Measurements from ENCODE around the gene WNT11. TPM values are rescaled to one million over a fixed set of nuclear protein-coding genes. Genes with fewer than 3 reads are reported as not detected.
A peak's percentile ranks its signal among the peaks of the same experiment; 100 is the strongest.

Gene WNT11
- total RNA-seq, 1 donor from 2014 or later: 0.26 TPM

GRCh38 chr11:76221365-76221764, 15.1 kb upstream of the WNT11 start:
- Histone ChIP-seq H3F3A (ENCODE audit: low read depth) (no peaks in the 10 kb centered on the region), H3K27me3 (no peaks in the 10 kb centered on the region), H3K4me2 (no peak overlapping the region), H3K9ac (no peak overlapping the region), H3K36me3 (no peaks in the 10 kb centered on the region), H3K4me3 (no peak overlapping the region), H3K4me1 (peaks cover under 1% of the 10 kb centered on the region), H4K20me1 (ENCODE audit: low read depth) (no peaks in the 10 kb centered on the region), H2AFZ (replicated peaks) (no peak overlapping the region), H3K9me3 (ENCODE audit: low read depth) (no peaks in the 10 kb centered on the region), H3K27ac (no peak overlapping the region), H3K79me2 (ENCODE audit: low read depth) (no peaks in the 10 kb centered on the region)
- no peaks in the 10 kb centered on the region for H3K36me3 Mint-ChIP-seq
- no peak for DNase-seq (ENCODE audit: low spot score)
- H3K9me3 Mint-ChIP-seq: no peaks in the 10 kb centered on the region
- H3K27ac Mint-ChIP-seq: no peak overlapping the region
- H3K4me3 Mint-ChIP-seq: no peak overlapping the region
- TF ChIP-seq EZH2 (IDR thresholded peaks at IDR 0.05) (no peak), EZH2phosphoT487 (IDR thresholded peaks at IDR 0.05) (no peak)
- TF ChIP-seq, protein P1, sequence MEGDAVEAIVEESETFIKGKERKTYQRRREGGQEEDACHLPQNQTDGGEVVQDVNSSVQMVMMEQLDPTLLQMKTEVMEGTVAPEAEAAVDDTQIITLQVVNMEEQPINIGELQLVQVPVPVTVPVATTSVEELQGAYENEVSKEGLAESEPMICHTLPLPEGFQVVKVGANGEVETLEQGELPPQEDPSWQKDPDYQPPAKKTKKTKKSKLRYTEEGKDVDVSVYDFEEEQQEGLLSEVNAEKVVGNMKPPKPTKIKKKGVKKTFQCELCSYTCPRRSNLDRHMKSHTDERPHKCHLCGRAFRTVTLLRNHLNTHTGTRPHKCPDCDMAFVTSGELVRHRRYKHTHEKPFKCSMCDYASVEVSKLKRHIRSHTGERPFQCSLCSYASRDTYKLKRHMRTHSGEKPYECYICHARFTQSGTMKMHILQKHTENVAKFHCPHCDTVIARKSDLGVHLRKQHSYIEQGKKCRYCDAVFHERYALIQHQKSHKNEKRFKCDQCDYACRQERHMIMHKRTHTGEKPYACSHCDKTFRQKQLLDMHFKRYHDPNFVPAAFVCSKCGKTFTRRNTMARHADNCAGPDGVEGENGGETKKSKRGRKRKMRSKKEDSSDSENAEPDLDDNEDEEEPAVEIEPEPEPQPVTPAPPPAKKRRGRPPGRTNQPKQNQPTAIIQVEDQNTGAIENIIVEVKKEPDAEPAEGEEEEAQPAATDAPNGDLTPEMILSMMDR (IDR thresholded peaks at IDR 0.05): no peak
- H3K27me3 Mint-ChIP-seq (ENCODE audit: insufficient read depth, low read depth): peaks cover 4% of the 10 kb centered on the region
- peaks cover 8% of the 10 kb centered on the region for H3K4me1 Mint-ChIP-seq

DNA sequence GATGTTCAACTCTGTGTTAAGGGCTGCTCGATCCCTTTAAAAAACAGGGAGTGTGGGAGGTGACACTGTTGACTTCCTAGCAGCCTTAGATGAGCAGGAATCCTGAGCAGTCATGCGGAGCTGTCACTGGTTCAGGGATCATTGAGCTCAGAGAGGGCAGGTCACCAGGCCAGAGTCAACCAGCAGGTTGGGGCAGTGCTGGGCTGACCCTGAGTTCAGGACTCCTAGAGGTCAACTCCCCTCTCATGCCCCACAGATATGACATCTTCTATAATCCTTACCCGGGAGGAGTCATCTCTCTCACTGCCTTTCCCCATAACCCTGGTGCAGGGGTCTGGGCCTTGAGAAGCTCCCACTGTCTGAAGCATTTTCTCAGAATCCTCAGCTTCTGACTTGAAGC, 12.9 kb upstream of the WNT11 start:
- no peak overlapping the region for H3K4me3 ChIP-seq
- H3K4me1 ChIP-seq: peaks cover 3% of the 10 kb centered on the region
- peaks cover 14% of the 10 kb centered on the region for H3K4me1 Mint-ChIP-seq
- H4K20me1 ChIP-seq (ENCODE audit: low read depth): no peaks in the 10 kb centered on the region
- no peaks in the 10 kb centered on the region for H3K9me3 ChIP-seq (ENCODE audit: low read depth)
- H3K9me3 Mint-ChIP-seq: no peaks in the 10 kb centered on the region
- no peak for TF ChIP-seq EZH2phosphoT487 (IDR thresholded peaks at IDR 0.05)
- no peak for TF ChIP-seq EZH2 (IDR thresholded peaks at IDR 0.05)
- TF ChIP-seq, protein P1 (IDR thresholded peaks at IDR 0.05): no peak
- H3F3A ChIP-seq (ENCODE audit: low read depth): no peaks in the 10 kb centered on the region
- peaks cover 6% of the 10 kb centered on the region for H3K27me3 Mint-ChIP-seq (ENCODE audit: insufficient read depth, low read depth)
- no peaks in the 10 kb centered on the region for H3K79me2 ChIP-seq (ENCODE audit: low read depth)
- DNase-seq (ENCODE audit: low spot score): no peak
- H3K27me3 ChIP-seq: peaks cover 6% of the 10 kb centered on the region
- no peaks in the 10 kb centered on the region for H3K36me3 Mint-ChIP-seq
- no peaks in the 10 kb centered on the region for H3K36me3 ChIP-seq
- no peak overlapping the region for H3K27ac Mint-ChIP-seq
- no peak overlapping the region for H3K27ac ChIP-seq
- peak overlapping the region; percentile 22 for H3K4me3 Mint-ChIP-seq
- H3K9ac ChIP-seq: no peak overlapping the region
- H3K4me2 ChIP-seq: no peak overlapping the region
- H2AFZ ChIP-seq (replicated peaks): no peak overlapping the region

DNA sequence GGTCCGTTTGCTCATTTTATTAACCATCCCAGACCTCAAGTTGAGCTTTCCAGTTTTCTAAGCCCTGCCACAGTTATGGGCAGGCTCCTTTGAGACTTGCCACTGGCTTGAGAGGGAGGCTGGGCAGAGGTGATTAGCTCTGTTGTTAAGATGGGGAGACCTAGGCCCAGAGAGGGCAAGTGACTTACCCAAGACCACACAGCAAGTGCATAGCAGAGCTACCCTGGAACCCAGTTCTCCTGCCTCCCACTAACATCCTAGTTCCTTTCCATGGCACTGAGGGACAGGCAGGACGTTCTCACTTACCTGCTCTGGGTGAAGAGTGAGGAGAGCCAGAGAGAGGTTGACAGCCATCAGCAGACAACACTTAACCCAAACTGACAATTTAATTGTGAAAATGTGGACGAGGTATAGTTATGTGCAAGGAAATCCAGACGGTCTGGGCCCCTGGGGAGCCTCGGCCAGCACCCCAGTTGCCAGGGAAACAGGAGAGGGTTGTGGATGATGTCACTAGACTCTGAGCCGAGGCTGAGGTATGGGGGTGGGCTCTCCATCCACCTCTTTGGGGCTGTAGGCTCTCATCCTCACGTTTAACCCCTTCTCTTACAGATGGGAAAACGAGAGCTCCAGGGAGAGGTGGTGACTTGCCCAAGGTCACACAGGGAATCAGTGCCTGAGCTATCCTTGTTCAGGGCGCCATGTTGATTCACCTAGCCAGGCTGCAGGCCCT, 12.3 kb upstream of the WNT11 start:
- Mint-ChIP-seq H3K9me3 (no peaks in the 10 kb centered on the region), H3K27ac (no peak overlapping the region), H3K4me3 (no peak overlapping the region), H3K27me3 (ENCODE audit: insufficient read depth, low read depth) (peaks cover 6% of the 10 kb centered on the region), H3K36me3 (no peaks in the 10 kb centered on the region), H3K4me1 (peaks cover 14% of the 10 kb centered on the region)
- Histone ChIP-seq H3K36me3 (no peaks in the 10 kb centered on the region), H3K27ac (no peak overlapping the region), H3K9me3 (ENCODE audit: low read depth) (no peaks in the 10 kb centered on the region), H4K20me1 (ENCODE audit: low read depth) (no peaks in the 10 kb centered on the region), H3K4me2 (no peak overlapping the region), H3K79me2 (ENCODE audit: low read depth) (no peaks in the 10 kb centered on the region), H3K4me1 (peaks cover 3% of the 10 kb centered on the region), H3K27me3 (peaks cover 12% of the 10 kb centered on the region), H2AFZ (replicated peaks) (no peak overlapping the region), H3K9ac (no peak overlapping the region), H3K4me3 (no peak overlapping the region), H3F3A (ENCODE audit: low read depth) (no peaks in the 10 kb centered on the region)
- DNase-seq (ENCODE audit: low spot score): no peak
- TF ChIP-seq, protein P1 (IDR thresholded peaks at IDR 0.05): no peak
- TF ChIP-seq EZH2phosphoT487 (IDR thresholded peaks at IDR 0.05) (no peak), EZH2 (IDR thresholded peaks at IDR 0.05) (no peak)
